H9 (cell line): Measurements from ENCODE around the gene ARL14EPL. TPM values are rescaled to one million over a fixed set of nuclear protein-coding genes. Genes with fewer than 3 reads are reported as not detected.

Experiments used
- DNase-seq: peaks from one replicate; pipeline ENCODE4 v3.0.0-alpha.2; 2017
- H2AFZ ChIP-seq: one replicate; pipeline ENCODE4 v1.6.1; 2013; ENCODE audit warnings: mild to moderate bottlenecking, low read length, control low read depth, moderate library complexity
- H2AK5ac ChIP-seq: 2 replicates; pipeline ENCODE4 v1.6.1; 2013; ENCODE audit warnings: low read length, control low read depth, mixed read lengths; ENCODE audit not compliant: insufficient read length
- H2BK120ac ChIP-seq: one replicate; pipeline ENCODE4 v1.6.1; 2013; ENCODE audit warnings: low read depth, mild to moderate bottlenecking, low read length, control low read depth, inconsistent platforms; ENCODE audit not compliant: poor library complexity, severe bottlenecking
- H2BK12ac ChIP-seq: 2 replicates; pipeline ENCODE4 v1.6.1; 2013; ENCODE audit warnings: low read length, control low read depth, mixed read lengths, low read depth; ENCODE audit not compliant: insufficient read length
- H2BK15ac ChIP-seq: 2 replicates; pipeline ENCODE4 v1.6.1; 2013; ENCODE audit warnings: low read depth, low read length, control low read depth
- H2BK20ac ChIP-seq: one replicate; pipeline ENCODE4 v1.6.1; 2013; ENCODE audit warnings: low read depth, mild to moderate bottlenecking, low read length, control low read depth, inconsistent platforms; ENCODE audit not compliant: poor library complexity, severe bottlenecking
- H2BK5ac ChIP-seq: 2 replicates; pipeline ENCODE4 v1.6.1; 2013; ENCODE audit warnings: low read length, control low read depth, mixed read lengths; ENCODE audit not compliant: insufficient read length
- H3K14ac ChIP-seq: 2 replicates; pipeline ENCODE4 v1.6.1; 2013; ENCODE audit warnings: low read length, control low read depth; ENCODE audit not compliant: insufficient read depth
- H3K18ac ChIP-seq: 2 replicates; pipeline ENCODE4 v1.6.1; 2013; ENCODE audit warnings: low read depth, mild to moderate bottlenecking, mixed read lengths, low read length, control low read depth; ENCODE audit not compliant: insufficient read length
- H3K23ac ChIP-seq: 2 replicates; pipeline ENCODE4 v1.6.1; 2013; ENCODE audit warnings: low read length, control low read depth, mixed read lengths, low read depth; ENCODE audit not compliant: insufficient read length
- H3K23me2 ChIP-seq: 2 replicates; pipeline ENCODE4 v1.6.1; 2013; ENCODE audit warnings: low read depth, mild to moderate bottlenecking, mixed read lengths, low read length, control low read depth; ENCODE audit not compliant: insufficient read length, poor library complexity, severe bottlenecking
- H3K27ac ChIP-seq: 2 replicates; pipeline ENCODE4 v1.5.1; 2013; ENCODE audit warnings: low read length, control low read depth, mixed read lengths, low read depth; ENCODE audit not compliant: insufficient read length
- H3K27me3 ChIP-seq: 2 replicates; pipeline ENCODE4 v1.6.1; 2013; ENCODE audit warnings: low read length, control low read depth, inconsistent platforms; ENCODE audit not compliant: insufficient read depth
- H3K4ac ChIP-seq: 2 replicates; pipeline ENCODE4 v1.6.1; 2013; ENCODE audit warnings: low read depth, mild to moderate bottlenecking, control low read depth, inconsistent platforms, low read length, moderate library complexity
- H3K4me1 ChIP-seq: 2 replicates; pipeline ENCODE4 v1.6.1; 2013; ENCODE audit warnings: low read length, control low read depth, inconsistent platforms; ENCODE audit not compliant: insufficient read depth
- H3K4me2 ChIP-seq: 2 replicates; pipeline ENCODE4 v1.6.1; 2013; ENCODE audit warnings: low read length, control low read depth, mixed read lengths; ENCODE audit not compliant: insufficient read length, insufficient read depth
- H3K56ac ChIP-seq: 2 replicates; pipeline ENCODE4 v1.6.1; 2013; ENCODE audit warnings: low read depth, mild to moderate bottlenecking, mixed read lengths, low read length, control low read depth; ENCODE audit not compliant: insufficient read length
- H3K79me1 ChIP-seq: 2 replicates; pipeline ENCODE4 v1.6.1; 2013; ENCODE audit warnings: low read depth, mild to moderate bottlenecking, moderate library complexity, low read length, control low read depth, inconsistent platforms; ENCODE audit not compliant: insufficient read depth, poor library complexity, severe bottlenecking
- H3K79me2 ChIP-seq: 2 replicates; pipeline ENCODE4 v1.6.1; 2013; ENCODE audit warnings: low read length, control low read depth, inconsistent platforms; ENCODE audit not compliant: insufficient read depth
- H3K9ac ChIP-seq: 2 replicates; pipeline ENCODE4 v1.6.1; 2013; ENCODE audit warnings: low read length, control low read depth, mixed read lengths; ENCODE audit not compliant: insufficient read length; ENCODE audit errors: extremely low read depth
- H3K9me3 ChIP-seq: one replicate; pipeline ENCODE4 v1.6.1; 2013; ENCODE audit warnings: low read depth, low read length, inconsistent platforms; ENCODE audit not compliant: control insufficient read depth
- H3T11ph ChIP-seq: one replicate; pipeline ENCODE4 v1.6.1; 2013; ENCODE audit warnings: mild to moderate bottlenecking, low read length, control low read depth, inconsistent platforms
- H4K20me1 ChIP-seq: one replicate; pipeline ENCODE4 v1.6.1; 2013; ENCODE audit not compliant: control insufficient read depth, insufficient read length, insufficient read depth
- H4K5ac ChIP-seq: 2 replicates; pipeline ENCODE4 v1.6.1; 2013; ENCODE audit warnings: low read depth, mild to moderate bottlenecking, mixed read lengths, low read length, control low read depth; ENCODE audit not compliant: insufficient read length
- H4K8ac ChIP-seq: replicated peaks from 2 replicates; pipeline ENCODE4 v1.6.1; 2013; ENCODE audit warnings: low read length, control low read depth, mixed read lengths, low read depth; ENCODE audit not compliant: insufficient read length
- H4K91ac ChIP-seq: 2 replicates; pipeline ENCODE4 v1.6.1; 2013; ENCODE audit warnings: low read depth, mild to moderate bottlenecking, moderate library complexity, mixed read lengths, low read length, control low read depth; ENCODE audit not compliant: insufficient read length
- H3K27ac Mint-ChIP-seq, 3 experiments: 2 replicates in 2 of 3; 3 replicates in 1 of 3; pipeline ENCODE4 v1.8.0; 2020 to 2021; ENCODE audit warnings: mixed read lengths in 3 of 3, mild to moderate bottlenecking in 1 of 3, moderate library complexity in 1 of 3
- H3K27me3 Mint-ChIP-seq: 2 replicates; pipeline ENCODE4 v1.8.0; 2021; ENCODE audit warnings: low read depth, mild to moderate bottlenecking, moderate library complexity, mixed read lengths
- H3K36me3 Mint-ChIP-seq, 3 experiments: 2 replicates in 2 of 3; 3 replicates in 1 of 3; pipeline ENCODE4 v1.8.0; 2020 to 2021; ENCODE audit warnings: low read depth in 3 of 3, mixed read lengths in 3 of 3; ENCODE audit not compliant: insufficient read depth in 1 of 3
- H3K4me1 Mint-ChIP-seq, 2 experiments: 2 replicates each; pipeline ENCODE4 v1.8.0; 2020; ENCODE audit warnings: mixed read lengths in 2 of 2
- H3K4me3 Mint-ChIP-seq, 2 experiments: 2 replicates in 1 of 2; 3 replicates in 1 of 2; pipeline ENCODE4 v1.8.0; 2020 to 2021; ENCODE audit warnings: mild to moderate bottlenecking in 2 of 2, mixed read lengths in 2 of 2, moderate library complexity in 1 of 2
- H3K9me3 Mint-ChIP-seq, 2 experiments: 2 replicates in 1 of 2; 3 replicates in 1 of 2; pipeline ENCODE4 v1.8.0; 2020; ENCODE audit warnings: mild to moderate bottlenecking in 2 of 2, mixed read lengths in 2 of 2, moderate library complexity in 1 of 2
- total RNA-seq: library from RNA; stranded (reverse); gene quantifications from 2 replicates; pipeline ENCODE4 v1.2.1, GENCODE V29; 2021
- TF ChIP-seq, protein P1 (sequence below): fragments of 200-600 bp; sonication (generic); conservative IDR thresholded peaks from 3 replicates; pipeline ENCODE4 v1.8.0; 2021; ENCODE audit warnings: antibody characterized with exemption, mild to moderate bottlenecking

The ARL14EPL gene
- total RNA-seq, 1 experiment from 2014 or later, result not detected

DNA sequence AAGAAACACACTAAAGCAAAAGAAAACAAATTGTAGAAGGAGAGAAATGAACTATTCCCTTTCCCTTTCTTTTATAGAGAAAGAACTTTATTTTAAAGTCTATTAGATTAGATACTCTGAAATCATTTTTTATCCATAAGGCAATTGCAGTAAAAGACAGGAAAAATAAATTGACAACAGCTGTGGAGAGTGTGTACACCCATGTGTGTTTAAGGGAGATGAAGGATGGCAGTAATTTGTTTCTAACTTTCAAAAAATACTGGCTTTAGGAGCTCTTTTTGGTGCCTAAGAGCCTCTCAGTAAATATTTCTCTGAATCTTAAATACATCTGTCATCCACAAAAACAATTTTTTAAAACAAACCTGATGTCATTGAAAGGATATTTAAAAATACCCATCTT, 18.3 kb upstream of the ARL14EPL start:
- no peak overlapping the region for H2BK20ac ChIP-seq
- Mint-ChIP-seq H3K36me3 (no peaks in the 10 kb centered on the region), H3K4me3 (no peak overlapping the region), H3K9me3 (no peaks in the 10 kb centered on the region), H3K27me3 (no peaks in the 10 kb centered on the region), H3K4me1 (no peaks in the 10 kb centered on the region), H3K27ac (no peak overlapping the region)
- no peak overlapping the region for H3K27ac ChIP-seq
- H4K8ac ChIP-seq, result no peak overlapping the region
- no peaks in the 10 kb centered on the region for H3K79me1 ChIP-seq
- H3K56ac ChIP-seq, result no peak overlapping the region
- no peaks in the 10 kb centered on the region for H4K20me1 ChIP-seq
- no peak overlapping the region for H3K9ac ChIP-seq
- TF ChIP-seq, protein P1, sequence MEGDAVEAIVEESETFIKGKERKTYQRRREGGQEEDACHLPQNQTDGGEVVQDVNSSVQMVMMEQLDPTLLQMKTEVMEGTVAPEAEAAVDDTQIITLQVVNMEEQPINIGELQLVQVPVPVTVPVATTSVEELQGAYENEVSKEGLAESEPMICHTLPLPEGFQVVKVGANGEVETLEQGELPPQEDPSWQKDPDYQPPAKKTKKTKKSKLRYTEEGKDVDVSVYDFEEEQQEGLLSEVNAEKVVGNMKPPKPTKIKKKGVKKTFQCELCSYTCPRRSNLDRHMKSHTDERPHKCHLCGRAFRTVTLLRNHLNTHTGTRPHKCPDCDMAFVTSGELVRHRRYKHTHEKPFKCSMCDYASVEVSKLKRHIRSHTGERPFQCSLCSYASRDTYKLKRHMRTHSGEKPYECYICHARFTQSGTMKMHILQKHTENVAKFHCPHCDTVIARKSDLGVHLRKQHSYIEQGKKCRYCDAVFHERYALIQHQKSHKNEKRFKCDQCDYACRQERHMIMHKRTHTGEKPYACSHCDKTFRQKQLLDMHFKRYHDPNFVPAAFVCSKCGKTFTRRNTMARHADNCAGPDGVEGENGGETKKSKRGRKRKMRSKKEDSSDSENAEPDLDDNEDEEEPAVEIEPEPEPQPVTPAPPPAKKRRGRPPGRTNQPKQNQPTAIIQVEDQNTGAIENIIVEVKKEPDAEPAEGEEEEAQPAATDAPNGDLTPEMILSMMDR, result no peak
- no peak for DNase-seq
- no peak overlapping the region for H2AK5ac ChIP-seq
- no peak overlapping the region for H3K4ac ChIP-seq
- H2BK120ac ChIP-seq, result no peak overlapping the region
- H2BK12ac ChIP-seq, result no peak overlapping the region
- no peaks in the 10 kb centered on the region for H3K23me2 ChIP-seq
- no peak overlapping the region for H3K14ac ChIP-seq
- no peak overlapping the region for H3K23ac ChIP-seq
- H3K27me3 ChIP-seq, result no peaks in the 10 kb centered on the region
- H3K18ac ChIP-seq, result no peak overlapping the region
- H3K9me3 ChIP-seq, result no peaks in the 10 kb centered on the region
- no peak overlapping the region for H2BK5ac ChIP-seq
- no peaks in the 10 kb centered on the region for H3K4me1 ChIP-seq
- H3K4me2 ChIP-seq, result no peak overlapping the region
- no peaks in the 10 kb centered on the region; the same call in 1 of the 2 replicates for H3K79me2 ChIP-seq
- no peak overlapping the region for H2BK15ac ChIP-seq
- H4K91ac ChIP-seq, result no peak overlapping the region
- H2AFZ ChIP-seq, result no peak overlapping the region
- H4K5ac ChIP-seq, result no peak overlapping the region
- no peak overlapping the region for H3T11ph ChIP-seq
